ENCODE results near the gene PGAM5.
"Not testable (repeated sequence)": the region's sequence is repeated elsewhere in the genome, so short reads cannot be mapped to it uniquely, and the experiment has no call there.

PGAM5 gene

GRCh38 chr12:132689227-132689626 is 21.4 kb upstream of the PGAM5 start:
- DNase-seq: no peak

- DNase-seq: no peak
Measured at GRCh38 chr12:132690112-132690511, 20.5 kb upstream of the PGAM5 start.

DNA sequence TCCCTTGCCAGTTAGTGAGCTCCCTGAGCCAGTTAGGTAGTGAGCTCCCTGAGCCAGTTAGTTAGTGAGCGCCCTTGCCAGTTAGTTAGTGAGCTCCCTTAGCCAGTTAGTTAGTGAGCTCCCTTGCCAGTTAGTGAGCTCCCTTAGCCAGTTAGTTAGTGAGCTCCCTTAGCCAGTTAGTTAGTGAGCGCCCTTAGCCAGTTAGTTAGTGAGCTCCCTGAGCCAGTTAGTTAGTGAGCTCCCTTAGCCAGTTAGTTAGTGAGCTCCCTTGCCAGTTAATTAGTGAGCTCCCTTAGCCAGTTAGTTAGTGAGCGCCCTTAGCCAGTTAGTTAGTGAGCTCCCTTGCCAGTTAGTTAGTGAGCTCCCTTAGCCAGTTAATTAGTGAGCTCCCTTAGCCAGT is 18.6 kb upstream of the PGAM5 start:
- DNase-seq: not testable (repeated sequence)

DNA sequence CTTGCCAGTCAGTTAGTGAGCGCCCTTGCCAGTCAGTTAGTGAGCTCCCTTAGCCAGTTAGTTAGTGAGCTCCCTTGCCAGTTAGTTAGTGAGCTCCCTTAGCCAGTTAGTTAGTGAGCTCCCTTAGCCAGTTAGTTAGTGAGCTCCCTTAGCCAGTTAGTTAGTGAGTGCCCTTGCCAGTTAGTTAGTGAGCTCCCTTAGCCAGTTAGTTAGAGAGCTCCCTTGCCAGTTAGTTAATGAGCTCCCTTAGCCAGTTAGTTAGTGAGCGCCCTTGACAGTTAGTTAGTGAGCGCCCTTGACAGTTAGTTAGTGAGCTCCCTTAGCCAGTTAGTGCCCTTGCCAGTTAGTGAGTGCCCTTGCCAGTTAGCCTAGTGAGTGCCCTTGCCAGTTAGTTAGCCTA is 15.8 kb upstream of the PGAM5 start:
- DNase-seq: not testable (repeated sequence)

GRCh38 chr12:132695431-132695830 is 15.2 kb upstream of the PGAM5 start:
- DNase-seq: no peak

- no peak for DNase-seq
Measured at GRCh38 chr12:132698341-132698740, 12.3 kb upstream of the PGAM5 start.

DNA sequence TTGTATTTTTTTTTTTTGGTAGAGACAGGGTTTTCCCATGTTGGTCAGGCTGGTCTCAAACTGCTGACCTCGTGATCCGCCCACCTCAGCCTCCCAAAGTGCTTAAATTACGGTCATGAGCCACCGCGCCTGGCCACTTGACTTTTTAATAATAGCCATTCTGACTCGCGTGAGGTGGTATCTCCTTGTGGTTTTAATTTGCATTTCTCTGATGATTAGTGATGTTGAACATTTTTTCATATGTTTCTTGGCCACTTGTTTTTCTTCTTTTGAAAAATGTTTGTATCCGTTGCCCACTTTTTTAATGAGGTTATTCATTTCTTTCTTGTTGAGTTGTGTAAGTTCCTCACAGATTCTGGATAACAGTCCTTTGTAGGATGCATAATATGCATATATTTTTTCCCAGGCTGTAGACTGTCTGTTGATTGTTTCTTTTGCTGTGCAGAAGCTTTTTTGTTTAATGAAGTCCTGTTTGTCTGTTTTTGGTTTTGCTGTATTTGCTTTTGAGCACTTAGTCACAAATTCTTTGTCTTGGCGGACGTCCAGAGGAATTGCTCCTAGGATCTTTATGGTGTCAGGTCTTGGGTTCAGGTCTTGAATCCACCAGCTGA is 10.3 kb upstream of the PGAM5 start:
- DNase-seq: no peak

DNA sequence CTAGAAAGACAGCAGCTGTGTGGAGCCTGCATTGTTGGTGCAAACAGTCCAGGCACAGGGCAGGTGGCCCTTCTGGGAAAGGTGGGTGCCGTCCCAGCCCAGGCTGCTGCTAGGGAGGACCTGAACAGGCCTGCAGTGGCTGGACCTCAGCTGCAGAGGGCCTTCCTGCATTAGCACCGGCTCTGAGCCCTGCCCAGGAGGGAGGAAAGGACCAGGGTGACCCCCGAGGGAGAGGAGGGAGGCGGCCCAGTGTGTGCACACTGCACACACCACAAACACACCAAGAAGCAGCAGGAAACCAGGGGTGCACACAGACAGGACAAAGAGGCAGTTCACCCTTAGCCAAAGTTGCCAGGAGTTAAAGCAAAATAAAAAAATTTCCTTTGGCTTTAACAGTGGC is 8.0 kb upstream of the PGAM5 start:
- no peak for DNase-seq

DNA sequence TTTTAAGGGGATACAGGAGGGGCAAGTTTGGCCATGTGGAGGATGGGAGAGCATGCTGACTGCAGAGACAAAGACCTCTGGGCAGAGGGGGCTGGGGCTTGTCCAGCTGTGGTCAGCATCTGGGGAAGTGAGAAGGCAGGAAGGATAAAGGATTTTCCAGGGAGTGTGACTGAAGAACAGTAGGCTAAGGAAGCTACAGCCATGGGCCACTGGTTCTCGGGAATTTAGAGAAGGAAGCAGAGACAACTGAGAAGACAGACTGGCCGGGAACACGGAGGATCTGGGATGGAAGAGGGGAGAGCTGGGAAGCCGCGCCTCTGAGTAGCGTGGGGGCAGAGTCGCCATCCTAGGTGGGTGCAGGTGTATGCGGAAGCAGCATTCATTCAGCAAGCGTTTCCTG is 7.0 kb upstream of the PGAM5 start:
- DNase-seq: no peak

DNA sequence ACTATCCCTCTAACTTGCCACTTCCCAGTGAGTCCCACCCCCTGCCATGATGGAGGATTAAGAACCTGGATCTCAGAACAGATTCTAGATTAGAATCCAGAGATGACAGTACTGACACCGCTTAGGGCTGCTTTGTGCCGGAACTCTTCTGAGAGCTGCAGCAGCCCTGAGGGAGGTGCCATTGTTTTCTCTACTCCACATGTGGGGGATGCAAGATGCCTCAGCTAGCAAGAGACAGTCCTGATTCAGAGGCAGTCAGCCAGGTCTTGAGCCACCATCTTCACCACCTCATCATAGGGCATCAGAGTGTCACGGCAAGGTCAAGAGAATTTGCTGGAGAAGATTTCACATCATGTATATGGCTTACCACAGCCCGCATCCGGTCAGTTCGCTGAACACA is 3.4 kb upstream of the PGAM5 start:
- no peak for DNase-seq

DNA sequence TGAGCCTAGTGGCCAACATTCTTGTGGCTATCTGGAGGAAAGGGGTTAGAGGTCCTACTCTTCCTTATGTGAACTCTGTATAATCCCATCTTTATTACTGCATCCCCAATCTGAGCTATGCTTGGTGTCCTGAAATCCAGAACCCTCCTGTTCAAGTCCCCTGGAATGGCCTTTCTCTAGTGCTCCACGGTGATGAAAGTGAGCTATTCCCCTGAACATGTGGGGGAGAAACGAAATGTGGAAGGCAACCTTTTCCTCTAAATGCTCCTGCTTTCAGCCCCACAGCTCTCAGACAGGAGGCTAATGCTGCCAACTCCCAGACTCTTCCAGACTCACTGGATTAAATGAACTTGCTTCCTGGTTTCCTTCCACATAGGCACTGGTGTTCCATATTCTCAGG is 2.5 kb upstream of the PGAM5 start:
- no peak for DNase-seq

- DNase-seq: no peak
Measured at GRCh38 chr12:132710043-132710404, 618 bp upstream of the PGAM5 start.

- no peak for DNase-seq
Measured at GRCh38 chr12:132711080-132711843, 620 bp downstream of the PGAM5 start.

DNA sequence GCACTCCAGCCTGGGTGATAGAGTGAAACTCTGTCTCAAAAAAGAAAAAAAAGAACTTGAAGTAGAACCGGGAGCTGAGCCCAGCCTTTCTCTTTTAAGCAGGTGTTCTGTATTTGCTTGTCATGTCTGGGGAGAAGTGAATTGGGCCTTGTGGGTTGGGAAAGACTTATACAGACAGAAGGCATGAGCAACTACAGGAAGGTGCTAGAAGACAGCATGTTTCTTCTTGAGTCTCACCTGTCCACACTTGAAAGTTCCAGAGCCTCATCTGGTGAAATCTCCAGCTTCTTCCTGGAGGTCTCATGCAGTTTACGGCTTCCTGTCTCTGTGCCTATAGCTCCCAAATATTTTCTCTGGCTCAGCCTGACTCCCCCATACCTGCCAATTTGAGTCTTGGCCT is 2.5 kb downstream of the PGAM5 start:
- DNase-seq: no peak

GRCh38 chr12:132715874-132716273 is 5.2 kb downstream of the PGAM5 start:
- DNase-seq: no peak

GRCh38 chr12:132716356-132716755 is 5.7 kb downstream of the PGAM5 start:
- DNase-seq: no peak

DNA sequence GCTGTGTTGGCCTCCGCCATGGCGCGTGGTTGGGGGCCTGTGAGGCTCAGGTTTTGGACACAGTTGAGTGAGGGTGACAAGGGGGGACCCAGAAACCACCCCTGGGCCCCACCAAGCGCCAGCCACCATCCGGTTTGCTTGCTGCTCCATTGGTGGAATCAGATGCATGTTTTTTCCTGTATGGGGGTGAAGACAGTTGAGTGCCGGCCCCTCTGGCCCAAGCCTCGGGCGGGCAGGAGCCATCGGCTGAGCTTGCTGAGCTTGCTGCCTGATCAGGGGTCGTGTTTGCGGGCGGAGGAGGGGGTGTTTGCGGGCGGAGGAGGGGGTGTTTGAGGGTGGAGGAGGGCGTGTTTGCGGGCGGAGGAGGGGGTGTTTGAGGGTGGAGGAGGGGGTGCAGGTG is 6.4 kb downstream of the PGAM5 start:
- DNase-seq: no peak

- DNase-seq: no peak
Measured at GRCh38 chr12:132717531-132718387, 7.1 kb downstream of the PGAM5 start.

DNA sequence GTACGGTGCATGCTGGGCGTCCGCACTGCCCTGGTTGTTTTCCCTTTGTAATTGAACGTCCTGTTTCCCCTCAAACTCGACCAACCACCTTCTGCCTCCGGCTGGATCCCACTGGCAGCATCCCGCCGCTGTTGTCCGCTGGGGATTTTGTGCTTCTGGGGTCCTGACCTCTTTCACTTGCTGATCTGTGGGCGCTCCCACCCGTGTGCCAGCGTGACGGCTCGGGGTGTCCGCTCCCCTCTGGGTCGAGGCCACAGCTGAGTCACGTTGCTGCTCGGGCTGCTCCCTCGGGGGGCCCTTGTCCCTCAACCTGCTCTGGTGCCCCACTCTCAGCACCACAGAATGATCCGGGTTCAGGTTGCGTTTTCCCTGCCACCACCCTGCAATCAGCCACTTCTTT is 8.0 kb downstream of the PGAM5 start:
- DNase-seq: no peak

GRCh38 chr12:132719141-132719953 is 8.7 kb downstream of the PGAM5 start:
- no peak for DNase-seq

- no peak for DNase-seq
Measured at GRCh38 chr12:132719954-132720324, 9.3 kb downstream of the PGAM5 start.

DNA sequence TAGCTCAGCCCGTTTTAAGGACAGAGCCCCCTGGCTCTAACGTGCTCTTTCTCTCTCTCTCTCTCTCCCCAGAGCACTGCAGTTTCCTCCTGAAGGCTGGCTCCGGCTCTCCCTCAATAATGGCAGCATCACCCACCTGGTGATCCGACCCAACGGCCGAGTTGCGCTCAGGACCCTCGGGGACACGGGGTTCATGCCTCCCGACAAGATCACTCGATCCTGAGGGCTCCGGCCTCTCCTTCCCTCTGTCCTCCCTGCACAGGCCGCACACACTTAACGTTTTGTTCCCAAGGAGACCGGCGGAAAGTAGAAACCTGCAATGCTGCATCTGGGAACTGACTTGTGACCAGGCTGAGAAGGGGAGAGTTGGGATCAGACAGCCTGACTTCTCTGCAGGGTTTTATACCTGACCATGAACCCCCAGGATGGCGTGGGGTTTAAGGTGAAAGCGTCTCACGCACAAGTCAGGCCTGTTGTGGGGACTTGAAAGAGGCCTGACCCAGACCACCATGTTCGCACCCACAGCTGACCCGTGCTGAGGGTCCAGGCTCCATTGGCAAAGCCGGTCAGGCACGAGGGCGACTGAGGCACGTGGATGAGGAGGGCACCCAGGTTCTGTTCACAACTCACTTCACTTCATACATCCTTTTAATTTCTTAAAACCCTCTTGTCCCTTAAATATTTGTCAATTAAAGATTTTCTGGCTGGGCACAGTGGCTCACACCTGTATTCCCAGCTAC is 10.1 kb downstream of the PGAM5 start:
- no peak for DNase-seq
